Adrenal gland (tissue), 5 donors: ENCODE data around the gene CSH1.

Experiments used
- POLR2A ChIP-seq, 2 donors: fragments of 450-650 bp; IDR thresholded peaks; one replicate each; pipeline ENCODE4 v1.6.1; 2017; ENCODE audit warnings: antibody characterized with exemption in 2 of 2, mild to moderate bottlenecking in 2 of 2, moderate library complexity in 1 of 2
- TF ChIP-seq, protein P1 (sequence below), 6 experiments: fragments of 450-650 bp in 4 of 6; fragments of 200-600 bp in 2 of 6; sonication (generic) in 1 of 6; IDR thresholded peaks; 1 replicate in 5 of 6; 2 replicates in 1 of 6; pipeline versions ENCODE4 v1.5.1 to v1.8.0; 2016 to 2021; ENCODE audit warnings: antibody characterized with exemption in 6 of 6, mild to moderate bottlenecking in 2 of 6, moderate library complexity in 1 of 6
- donor health status: DM: no; HTN: no; CAD: no.

DNA sequence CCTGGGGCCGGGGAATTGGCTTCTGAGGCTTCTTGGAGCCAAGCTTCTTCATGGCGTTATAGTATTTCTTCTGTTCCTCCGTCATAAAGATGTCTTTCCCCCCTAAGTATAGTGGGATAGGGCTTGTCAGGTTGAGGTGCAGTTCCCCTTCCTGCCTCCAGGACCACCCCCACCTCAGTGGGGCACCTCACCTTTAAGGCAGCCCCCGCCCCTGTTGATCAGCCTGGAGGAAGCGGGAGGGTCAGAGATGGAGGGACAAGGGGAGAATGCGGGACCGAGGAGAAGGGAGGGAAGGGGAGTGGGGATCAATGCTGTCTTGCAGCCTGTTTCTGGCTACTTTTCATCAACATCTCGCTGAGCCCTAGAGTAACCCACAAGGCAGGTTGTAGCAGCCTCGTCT lies 47.4 kb upstream of the CSH1 start:
- TF ChIP-seq, protein P1, sequence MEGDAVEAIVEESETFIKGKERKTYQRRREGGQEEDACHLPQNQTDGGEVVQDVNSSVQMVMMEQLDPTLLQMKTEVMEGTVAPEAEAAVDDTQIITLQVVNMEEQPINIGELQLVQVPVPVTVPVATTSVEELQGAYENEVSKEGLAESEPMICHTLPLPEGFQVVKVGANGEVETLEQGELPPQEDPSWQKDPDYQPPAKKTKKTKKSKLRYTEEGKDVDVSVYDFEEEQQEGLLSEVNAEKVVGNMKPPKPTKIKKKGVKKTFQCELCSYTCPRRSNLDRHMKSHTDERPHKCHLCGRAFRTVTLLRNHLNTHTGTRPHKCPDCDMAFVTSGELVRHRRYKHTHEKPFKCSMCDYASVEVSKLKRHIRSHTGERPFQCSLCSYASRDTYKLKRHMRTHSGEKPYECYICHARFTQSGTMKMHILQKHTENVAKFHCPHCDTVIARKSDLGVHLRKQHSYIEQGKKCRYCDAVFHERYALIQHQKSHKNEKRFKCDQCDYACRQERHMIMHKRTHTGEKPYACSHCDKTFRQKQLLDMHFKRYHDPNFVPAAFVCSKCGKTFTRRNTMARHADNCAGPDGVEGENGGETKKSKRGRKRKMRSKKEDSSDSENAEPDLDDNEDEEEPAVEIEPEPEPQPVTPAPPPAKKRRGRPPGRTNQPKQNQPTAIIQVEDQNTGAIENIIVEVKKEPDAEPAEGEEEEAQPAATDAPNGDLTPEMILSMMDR (IDR thresholded peaks at IDR 0.05): no peak
- TF ChIP-seq POLR2A (IDR thresholded peaks at IDR 0.05): no peak
